DMS114 treated with DMSO at 0.1 percent for 48 hours (cell line): Measurements from ENCODE around the gene AIRE.
"Not testable (repeated sequence)": the region's sequence is repeated elsewhere in the genome, so short reads cannot be mapped to it uniquely, and the experiment has no call there.

Source experiments
- DNase-seq: peaks from one replicate; lab custom pipeline; 2025; ENCODE audit not compliant: unreplicated experiment; lab: John Stamatoyannopoulos, UW

The AIRE gene

GRCh38 chr21:44265734-44266270, 19.9 kb upstream of the AIRE start:
- DNase-seq, result no peak

DNA sequence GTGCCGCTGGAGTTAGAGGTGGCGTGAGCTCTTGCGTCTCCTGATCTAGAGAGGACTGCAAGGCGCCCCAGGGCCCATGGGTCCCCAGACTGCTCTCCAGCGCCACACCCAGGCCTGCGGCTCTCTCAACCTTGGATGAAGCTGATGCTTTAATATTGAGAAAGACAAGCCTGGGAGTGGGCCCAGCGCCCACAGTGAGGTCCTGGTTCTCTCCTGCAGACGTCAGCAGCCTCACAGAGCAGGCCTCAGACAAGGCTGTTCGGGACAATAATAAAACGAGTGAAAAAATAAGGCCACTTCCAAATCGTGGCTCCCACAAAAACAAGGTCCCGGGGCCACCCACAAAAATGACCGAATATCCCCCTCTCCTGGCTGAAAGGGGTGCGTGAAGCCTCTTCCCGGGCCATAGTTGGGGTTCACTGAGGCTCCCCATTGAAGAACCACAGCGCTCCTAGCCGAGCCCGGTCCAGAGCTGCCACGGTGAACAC, 18.0 kb upstream of the AIRE start:
- no peak for DNase-seq

DNA sequence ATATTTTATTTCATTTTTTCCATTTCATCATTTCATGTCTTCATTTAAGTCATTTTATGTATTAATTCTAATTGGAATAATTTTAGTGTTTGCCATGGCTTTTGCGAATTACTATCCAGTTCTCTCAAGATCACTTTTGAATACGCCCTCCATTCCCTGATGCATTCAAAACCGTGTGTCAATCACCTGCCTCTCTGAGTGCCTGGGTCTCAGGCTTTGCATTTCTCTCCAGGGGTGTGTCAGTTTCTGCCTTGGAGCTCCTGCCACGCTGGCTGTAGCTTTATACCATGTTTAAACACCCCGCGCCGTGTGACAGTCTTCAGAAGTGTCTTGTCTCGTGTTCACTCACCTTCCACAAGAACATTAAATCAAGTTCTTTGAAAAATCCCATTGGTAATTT, 16.6 kb upstream of the AIRE start:
- DNase-seq, result no peak

DNA sequence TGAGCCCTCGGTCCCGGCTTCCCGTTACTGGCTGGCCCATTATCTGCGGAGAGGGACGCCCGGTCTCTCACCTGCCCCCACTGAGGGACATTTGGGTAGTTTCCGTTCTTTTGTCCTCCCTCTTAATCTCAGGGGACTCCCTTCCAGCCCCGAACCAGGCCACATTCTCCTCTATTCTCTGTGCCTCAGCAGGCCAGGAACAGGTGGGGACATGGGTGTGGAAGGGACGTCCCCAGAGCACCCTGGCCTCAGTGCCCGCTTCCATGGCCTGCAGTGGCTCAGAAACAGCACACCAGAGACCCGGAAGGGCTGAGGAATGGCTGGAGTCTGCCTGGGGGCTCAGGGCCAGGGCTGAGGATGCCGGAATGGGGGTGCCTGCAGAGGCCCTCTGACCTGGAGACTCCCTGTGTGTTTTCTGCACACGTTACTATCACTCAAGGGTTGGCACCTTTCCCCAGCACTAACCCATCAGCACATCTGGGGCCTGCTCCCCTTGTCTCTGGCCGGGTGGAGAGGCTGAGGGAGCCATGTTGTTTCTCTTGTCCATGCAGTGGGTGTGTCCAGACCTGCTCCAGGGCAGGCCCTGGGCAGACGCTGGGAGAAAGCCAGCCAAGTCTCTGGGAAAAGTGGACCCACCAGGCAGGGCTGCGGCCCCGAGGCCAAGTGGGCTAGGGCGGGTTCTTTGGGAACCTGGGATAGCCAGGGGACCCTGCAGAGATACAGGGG, 14.0 kb upstream of the AIRE start:
- DNase-seq, result no peak

DNA sequence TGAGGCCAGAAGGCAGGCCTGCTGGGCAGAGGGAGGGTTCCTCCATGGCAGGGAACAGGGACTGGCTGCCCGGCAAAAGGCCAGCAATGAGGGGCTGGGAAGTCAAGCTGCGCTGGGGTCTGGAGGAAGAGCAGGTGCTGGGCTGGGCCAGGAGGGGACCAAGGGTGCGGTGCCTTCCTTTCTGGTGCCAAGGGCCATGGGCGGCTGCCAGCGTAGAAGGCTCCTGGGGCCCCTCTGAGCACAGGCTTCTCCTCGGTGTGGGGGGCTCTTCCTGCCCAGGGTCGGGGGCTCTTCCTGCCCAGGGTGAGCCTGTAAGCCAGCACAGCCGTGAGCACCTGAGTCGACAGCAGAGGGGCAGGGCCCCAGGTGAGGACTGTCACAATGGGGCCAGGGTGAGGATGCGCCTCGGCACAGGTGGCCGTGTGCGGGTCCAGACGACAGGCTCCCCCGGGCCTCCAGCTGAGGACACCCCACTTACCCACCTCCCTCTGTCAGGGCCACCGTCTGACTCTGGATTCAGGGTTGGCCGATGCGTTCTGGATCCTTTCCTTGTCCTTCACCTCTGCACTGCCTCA, 13.3 kb upstream of the AIRE start:
- no peak for DNase-seq

DNA sequence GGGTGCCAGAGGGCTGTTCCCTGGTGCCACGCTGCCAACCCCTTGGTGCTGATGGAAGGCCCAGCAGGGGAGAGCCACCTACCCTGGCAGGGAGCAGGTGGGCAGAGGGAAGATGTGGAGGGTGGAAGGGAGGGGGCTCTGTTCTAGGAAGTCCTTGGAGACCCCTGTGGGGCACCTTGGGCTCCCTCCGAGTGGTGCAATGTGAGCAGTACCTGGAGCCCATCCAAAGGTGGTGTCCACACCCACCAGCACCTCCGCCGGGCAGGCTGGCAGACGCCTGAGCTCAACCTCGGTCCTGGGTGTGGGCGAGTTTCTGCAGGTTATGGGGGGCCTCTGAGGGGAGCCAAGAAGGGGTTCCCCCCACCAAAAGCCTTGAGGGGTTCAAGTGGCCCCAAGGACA, 12.6 kb upstream of the AIRE start:
- no peak for DNase-seq

DNA sequence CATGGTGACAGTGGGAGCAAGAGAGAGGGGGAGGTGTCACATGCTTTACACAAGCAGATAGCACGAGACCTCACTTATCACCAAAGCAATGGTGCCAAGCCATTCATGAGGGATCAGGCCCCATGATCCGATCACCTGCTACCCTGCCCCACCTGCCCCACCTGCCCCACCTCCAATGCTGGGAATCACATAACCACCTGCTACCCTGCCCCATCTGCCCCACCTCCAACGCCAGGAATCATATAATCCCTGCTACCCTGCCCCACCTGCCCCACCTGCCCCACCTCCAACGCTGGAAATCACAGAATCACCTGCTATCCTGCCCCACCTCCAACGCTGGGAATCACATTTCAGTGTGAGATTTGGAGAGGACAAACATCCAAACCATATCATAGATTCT, 10.6 kb upstream of the AIRE start:
- DNase-seq, result no peak

- DNase-seq, result no peak
Measured at GRCh38 chr21:44279354-44280260, 6.1 kb upstream of the AIRE start.

DNA sequence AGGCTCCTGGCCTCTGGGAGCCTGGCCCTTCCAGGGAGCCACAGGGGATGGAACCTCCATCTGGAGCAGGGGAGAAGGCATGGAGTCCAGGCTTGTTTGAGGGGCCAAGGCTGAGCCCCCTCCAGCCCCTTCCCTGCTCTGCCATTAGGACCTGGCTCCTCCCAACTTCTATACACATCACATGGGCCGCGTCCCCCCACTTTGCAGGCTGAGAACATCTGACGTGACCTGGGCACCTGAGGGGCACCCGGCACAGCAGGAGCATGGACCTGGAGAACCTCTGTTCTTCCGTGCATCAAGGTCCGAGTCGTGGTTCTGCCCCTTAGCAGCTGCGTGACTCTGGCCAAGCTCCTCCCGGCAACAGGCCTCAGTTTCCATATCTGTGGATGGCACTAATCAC, 3.9 kb upstream of the AIRE start:
- no peak for DNase-seq

DNA sequence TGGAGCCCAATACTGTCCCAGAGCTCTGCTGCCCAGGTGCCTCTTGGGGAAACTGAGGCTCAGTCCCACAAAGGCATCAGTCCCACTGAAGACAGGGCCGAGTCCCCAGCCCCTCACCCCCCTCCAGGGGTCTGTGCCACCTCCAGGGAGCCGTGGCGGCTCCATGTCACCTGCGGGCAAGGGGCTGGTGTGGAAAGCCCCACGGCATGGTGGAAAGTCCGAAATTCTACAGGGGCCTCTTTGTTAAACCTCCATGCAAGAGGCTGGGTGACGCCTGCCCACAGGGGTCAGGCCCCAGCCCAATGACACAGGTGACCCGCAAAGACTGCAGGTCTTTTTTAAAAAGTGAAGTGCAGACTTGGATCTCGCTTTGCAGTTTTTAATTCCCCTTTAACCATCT, 3.3 kb upstream of the AIRE start:
- DNase-seq, result no peak

DNA sequence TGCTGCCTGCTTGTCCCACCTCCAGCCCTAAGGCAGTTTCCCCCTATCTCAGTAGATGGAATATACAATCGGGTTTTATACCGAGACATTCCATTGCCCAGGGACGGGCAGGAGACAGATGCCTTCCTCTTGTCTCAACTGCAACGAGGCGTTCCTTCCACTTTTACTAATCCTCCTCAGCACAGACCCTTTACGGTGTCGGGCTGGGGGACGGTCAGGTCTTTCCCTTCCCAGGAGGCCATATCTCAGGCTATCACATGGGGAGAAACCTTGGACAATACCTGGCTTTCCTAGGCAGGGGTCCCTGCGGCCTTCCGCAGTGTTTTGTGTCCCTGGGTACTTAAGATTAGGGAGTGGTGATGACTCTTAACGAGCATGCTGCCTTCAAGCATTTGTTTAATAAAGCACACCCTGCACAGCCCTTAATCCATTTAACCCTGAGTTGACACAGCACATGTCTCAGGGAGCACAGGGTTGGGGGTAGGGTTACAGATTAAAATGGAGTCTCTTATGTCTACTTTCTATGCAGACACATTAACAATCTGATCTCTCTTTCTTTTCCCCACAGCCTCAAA, 2.4 kb upstream of the AIRE start:
- DNase-seq, result not testable (repeated sequence)

DNA sequence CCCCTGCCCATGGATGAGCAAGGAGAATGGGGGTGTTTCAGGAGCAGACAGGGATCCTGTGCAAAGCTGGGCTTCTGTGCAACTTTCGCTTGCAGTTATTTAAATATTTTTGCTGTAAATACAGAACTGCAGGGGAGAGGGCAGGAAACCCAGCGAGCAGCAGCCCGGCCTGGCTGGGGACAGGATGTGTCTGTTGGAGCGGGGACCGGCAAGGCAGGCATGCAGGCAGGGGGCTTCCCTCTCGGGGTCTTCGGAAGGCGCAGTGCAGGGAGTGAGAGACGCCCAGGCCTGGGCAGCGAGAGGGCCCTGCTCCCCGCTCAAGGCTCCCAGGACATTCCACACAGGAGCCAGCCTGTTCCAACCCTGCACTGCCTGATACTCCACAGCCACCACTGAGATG, 1.7 kb upstream of the AIRE start:
- no peak for DNase-seq

GRCh38 chr21:44286086-44286715, 525 bp downstream of the AIRE start:
- no peak for DNase-seq

DNA sequence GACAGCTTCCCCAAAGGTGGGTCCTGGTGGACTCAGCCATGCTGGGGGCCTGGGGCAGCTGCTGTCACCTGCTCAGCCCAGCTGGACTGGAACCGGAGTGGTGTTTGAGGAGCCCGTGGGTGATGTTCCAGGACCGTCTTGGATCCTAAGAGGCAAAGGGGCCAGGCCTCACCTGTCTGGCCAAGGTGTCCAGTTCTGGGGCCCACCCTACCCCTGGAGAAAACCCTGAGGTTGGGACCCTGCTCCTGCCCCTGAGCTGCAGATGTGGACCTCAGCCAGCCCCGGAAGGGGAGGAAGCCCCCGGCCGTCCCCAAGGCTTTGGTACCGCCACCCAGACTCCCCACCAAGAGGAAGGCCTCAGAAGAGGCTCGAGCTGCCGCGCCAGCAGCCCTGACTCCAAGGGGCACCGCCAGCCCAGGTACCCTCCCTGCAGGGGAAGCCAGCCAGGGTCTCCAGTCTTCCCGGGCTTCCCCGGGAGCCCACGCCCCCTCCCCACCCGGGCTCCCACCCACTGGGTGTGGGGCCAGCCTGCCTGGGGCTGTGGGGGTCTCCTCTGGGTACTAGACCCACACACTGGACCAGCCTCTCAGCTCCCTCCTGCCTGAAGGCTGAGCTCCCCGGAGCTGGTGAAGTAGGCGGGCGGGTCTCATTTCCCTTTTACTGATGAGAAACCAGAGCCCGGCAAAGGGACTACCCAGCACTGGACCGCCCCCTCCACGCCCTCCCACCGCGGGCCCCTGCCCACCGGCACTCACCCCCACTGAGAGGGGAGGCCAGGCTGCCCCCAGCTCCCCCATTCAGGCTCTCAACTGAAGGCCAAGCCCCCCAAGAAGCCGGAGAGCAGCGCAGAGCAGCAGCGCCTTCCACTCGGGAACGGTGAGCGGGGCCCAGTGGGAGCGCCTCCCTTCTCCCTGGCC, 1.3 kb downstream of the AIRE start:
- no peak for DNase-seq

GRCh38 chr21:44288251-44289110, 2.8 kb downstream of the AIRE start:
- DNase-seq, result no peak

DNA sequence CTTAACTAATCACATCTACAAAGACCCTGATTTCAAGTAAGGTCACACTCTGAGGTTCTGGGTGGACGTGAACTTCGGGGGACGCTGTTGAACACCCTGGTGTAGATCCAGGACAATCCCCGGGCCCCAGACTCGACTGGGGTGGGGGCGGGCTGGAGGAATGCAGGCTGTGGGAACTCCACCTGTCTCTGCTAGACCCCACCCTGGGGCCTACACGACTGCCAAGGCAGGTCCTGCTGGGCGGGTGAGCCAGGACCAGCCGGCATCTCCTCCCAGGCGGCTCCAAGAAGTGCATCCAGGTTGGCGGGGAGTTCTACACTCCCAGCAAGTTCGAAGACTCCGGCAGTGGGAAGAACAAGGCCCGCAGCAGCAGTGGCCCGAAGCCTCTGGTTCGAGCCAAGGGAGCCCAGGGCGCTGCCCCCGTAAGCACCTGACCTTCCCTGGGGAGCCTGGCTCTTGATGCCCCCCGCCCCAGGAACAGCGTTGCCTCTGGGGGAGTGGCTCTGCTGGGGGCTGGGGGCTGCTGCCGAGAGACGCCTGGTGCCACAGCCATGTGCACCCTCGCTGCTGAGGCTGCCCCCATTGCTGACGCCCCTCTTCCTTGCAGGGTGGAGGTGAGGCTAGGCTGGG, 3.8 kb downstream of the AIRE start:
- no peak for DNase-seq

- DNase-seq, result no peak
Measured at GRCh38 chr21:44290327-44291077, 4.8 kb downstream of the AIRE start.
